ENCODE measurements around the gene GOLIM4. TPM values are rescaled to one million over a fixed set of nuclear protein-coding genes. Genes with fewer than 3 reads are reported as not detected.
A peak's percentile ranks its signal among the peaks of the same experiment; 100 is the strongest.

GOLIM4 gene
- total RNA-seq, 1 donor from 2014 or later: 26.1 TPM

DNA sequence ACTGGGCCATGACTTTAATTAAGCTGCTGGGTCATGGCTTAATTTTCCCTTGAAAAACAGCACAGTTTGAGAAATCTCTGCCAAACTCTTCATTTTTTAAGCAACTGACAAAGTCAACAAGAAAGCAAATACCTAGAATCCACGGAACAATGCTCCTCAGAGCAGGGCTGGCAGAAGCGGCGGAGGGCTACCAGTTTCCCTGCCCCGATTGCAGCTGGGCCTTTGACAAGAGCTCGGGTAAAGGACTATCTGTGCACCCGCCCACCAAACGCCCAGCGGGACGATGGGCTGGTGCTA, 1.2 kb downstream of the GOLIM4 start:
- Histone ChIP-seq H3K4me3 (ENCODE audit: low read depth, low read length) (peak overlapping the region; percentile 88), H3K27me3 (ENCODE audit: control insufficient read depth, insufficient read depth, low read length) (no peaks in the 10 kb centered on the region), H3K36me3 (ENCODE audit: control insufficient read depth, insufficient read depth, low read length) (no peaks in the 10 kb centered on the region)
- TF ChIP-seq, protein P1, sequence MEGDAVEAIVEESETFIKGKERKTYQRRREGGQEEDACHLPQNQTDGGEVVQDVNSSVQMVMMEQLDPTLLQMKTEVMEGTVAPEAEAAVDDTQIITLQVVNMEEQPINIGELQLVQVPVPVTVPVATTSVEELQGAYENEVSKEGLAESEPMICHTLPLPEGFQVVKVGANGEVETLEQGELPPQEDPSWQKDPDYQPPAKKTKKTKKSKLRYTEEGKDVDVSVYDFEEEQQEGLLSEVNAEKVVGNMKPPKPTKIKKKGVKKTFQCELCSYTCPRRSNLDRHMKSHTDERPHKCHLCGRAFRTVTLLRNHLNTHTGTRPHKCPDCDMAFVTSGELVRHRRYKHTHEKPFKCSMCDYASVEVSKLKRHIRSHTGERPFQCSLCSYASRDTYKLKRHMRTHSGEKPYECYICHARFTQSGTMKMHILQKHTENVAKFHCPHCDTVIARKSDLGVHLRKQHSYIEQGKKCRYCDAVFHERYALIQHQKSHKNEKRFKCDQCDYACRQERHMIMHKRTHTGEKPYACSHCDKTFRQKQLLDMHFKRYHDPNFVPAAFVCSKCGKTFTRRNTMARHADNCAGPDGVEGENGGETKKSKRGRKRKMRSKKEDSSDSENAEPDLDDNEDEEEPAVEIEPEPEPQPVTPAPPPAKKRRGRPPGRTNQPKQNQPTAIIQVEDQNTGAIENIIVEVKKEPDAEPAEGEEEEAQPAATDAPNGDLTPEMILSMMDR (IDR thresholded peaks at IDR 0.05; ENCODE audit: insufficient read depth, low read length, severe bottlenecking): no peak
- DNase-seq (ENCODE audit: low read depth): peak; percentile 47
- no peak for FAIRE-seq

DNA sequence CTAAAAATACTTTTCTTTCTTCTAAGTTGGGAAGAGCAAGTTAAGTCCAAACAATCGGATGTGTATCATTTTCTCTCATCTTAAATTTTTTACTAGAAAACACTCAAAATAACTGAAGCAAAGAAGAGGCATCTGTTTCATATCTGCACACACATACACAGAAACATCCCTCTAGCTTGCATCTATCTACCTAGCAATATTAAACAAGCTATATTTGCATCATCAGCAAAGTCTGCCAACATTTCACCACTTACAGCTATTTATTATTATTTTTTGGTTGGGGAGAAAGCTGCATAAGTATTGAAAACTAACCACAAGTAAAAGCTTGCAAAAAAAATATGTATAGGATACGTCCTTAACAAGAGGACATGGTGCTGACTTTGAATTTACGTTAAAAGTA, 1.9 kb downstream of the GOLIM4 start:
- DNase-seq (ENCODE audit: low read depth) (no peak), FAIRE-seq (no peak)
- Histone ChIP-seq H3K4me3 (ENCODE audit: low read depth, low read length) (no peak overlapping the region), H3K36me3 (ENCODE audit: control insufficient read depth, insufficient read depth, low read length) (no peaks in the 10 kb centered on the region), H3K27me3 (ENCODE audit: control insufficient read depth, insufficient read depth, low read length) (no peaks in the 10 kb centered on the region)
- TF ChIP-seq, protein P1 (IDR thresholded peaks at IDR 0.05; ENCODE audit: insufficient read depth, low read length, severe bottlenecking): no peak

DNA sequence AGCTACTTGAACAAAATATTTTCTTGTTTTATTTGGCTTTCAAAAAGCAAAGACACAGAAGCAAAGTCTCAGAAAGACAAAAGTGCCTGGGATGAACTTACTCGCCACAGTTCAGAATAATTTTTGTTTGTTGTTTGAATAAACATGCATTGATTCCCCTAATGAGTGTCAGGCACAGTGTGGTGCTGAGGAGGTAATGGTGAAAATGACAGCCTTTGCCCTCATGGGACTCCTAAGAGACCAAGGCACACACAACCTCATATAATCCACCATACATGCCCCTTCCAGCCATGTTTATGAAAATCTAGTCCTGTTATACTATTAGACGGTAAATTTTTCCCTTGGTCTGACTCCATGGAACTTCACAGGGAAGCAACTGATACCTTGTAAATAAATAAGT, 2.5 kb downstream of the GOLIM4 start:
- Histone ChIP-seq H3K4me3 (ENCODE audit: low read depth, low read length) (no peak overlapping the region), H3K36me3 (ENCODE audit: control insufficient read depth, insufficient read depth, low read length) (no peaks in the 10 kb centered on the region), H3K27me3 (ENCODE audit: control insufficient read depth, insufficient read depth, low read length) (no peaks in the 10 kb centered on the region)
- no peak for FAIRE-seq
- no peak for DNase-seq (ENCODE audit: low read depth)
- TF ChIP-seq, protein P1 (IDR thresholded peaks at IDR 0.05; ENCODE audit: insufficient read depth, low read length, severe bottlenecking): no peak

DNA sequence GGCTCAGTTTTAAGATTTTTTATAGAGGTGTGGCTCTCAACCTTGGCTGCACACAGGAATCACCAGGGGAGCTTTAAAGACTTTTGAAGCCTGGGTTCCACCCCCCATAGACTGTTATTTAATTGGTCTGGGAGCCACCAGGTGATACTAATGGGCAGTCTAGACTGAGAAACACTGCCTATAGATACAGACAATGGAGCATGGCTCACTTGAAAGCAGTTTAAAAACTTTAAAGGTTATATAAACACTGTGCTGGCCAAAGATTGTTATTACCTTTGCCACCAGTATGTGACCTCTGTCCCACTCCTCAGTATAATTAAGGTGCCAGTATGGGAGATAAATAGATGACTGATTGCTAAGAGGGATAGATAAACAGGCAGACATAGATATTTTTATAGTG, 3.8 kb downstream of the GOLIM4 start:
- Histone ChIP-seq H3K36me3 (ENCODE audit: control insufficient read depth, insufficient read depth, low read length) (no peaks in the 10 kb centered on the region), H3K4me3 (ENCODE audit: low read depth, low read length) (no peak overlapping the region), H3K27me3 (ENCODE audit: control insufficient read depth, insufficient read depth, low read length) (no peaks in the 10 kb centered on the region)
- DNase-seq (ENCODE audit: low read depth) (no peak), FAIRE-seq (no peak)
- TF ChIP-seq, protein P1 (IDR thresholded peaks at IDR 0.05; ENCODE audit: insufficient read depth, low read length, severe bottlenecking): no peak

DNA sequence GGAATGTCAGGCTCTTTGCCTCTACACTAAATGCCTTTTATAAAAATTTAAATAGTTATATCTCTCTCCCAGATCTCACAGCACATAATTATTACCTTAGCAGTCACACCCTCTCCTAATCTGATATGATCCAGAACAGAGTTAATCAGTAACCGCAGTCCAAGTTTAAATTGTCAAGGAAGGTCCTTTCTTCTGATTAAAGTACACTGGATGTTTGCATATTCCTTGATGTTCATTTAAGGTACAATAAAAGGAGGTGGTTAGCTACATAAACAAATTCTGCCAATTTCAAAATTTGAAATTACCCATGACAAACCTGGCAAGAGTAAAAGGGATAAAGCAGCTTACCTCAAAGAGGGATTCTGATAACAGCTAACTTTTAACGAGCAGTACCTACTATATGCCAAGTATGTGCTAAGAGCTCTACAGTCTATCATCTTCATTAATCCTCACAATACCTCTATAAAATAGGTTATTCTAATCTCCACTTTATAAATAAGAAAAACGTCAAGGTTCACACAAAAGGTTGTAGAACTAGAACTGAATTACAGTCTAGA, 4.3 kb downstream of the GOLIM4 start:
- Histone ChIP-seq H3K27me3 (ENCODE audit: control insufficient read depth, insufficient read depth, low read length) (no peaks in the 10 kb centered on the region), H3K36me3 (ENCODE audit: control insufficient read depth, insufficient read depth, low read length) (no peaks in the 10 kb centered on the region), H3K4me3 (ENCODE audit: low read depth, low read length) (no peak overlapping the region)
- FAIRE-seq: no peak
- no peak for DNase-seq (ENCODE audit: low read depth)
- TF ChIP-seq, protein P1 (IDR thresholded peaks at IDR 0.05; ENCODE audit: insufficient read depth, low read length, severe bottlenecking): no peak

DNA sequence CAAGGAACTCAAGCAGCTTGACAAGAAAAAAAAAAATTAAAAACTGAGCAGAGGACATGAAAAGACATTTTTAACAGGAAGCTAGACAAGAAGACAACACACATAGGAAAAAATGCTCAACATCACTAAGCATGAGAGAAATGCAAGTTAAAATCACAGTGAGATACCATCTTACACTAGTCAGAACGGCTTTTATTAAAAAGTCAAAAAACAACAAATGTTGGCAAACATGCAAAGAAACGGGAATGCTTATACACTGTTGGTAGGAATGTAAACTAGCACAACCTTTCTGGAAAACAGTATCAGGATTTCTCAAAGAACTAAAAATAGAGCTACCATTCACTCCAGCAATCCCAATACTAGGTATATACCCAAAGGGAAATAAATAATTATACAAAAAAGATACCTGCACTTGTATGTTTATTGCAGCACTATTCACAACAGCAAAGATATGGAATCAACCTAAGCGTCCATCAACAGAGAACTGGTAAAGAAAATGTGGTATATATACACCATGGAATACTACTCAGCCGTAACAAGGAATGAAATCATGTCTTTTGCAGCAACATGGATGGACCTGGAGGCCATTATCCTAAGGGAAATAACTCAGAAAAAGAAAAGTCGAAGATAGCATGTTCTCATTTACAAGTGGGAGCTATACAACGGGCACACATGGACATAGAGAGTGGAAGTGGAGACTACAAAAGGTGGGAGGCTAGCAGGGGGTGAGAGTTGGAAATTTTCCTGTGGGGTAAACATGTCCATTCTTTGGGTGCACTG, 5.2 kb downstream of the GOLIM4 start:
- FAIRE-seq: no peak

More for the DNA sequence above, 5.2 kb downstream of the GOLIM4 start:
- H3K36me3 ChIP-seq (ENCODE audit: control insufficient read depth, insufficient read depth, low read length): no peaks in the 10 kb centered on the region
- DNase-seq (ENCODE audit: low read depth): no peak
- TF ChIP-seq, protein P1 (IDR thresholded peaks at IDR 0.05; ENCODE audit: insufficient read depth, low read length, severe bottlenecking): no peak
- H3K4me3 ChIP-seq (ENCODE audit: low read depth, low read length): no peak overlapping the region
- no peaks in the 10 kb centered on the region for H3K27me3 ChIP-seq (ENCODE audit: control insufficient read depth, insufficient read depth, low read length)
